Bronchial epithelial cell (primary cell): ENCODE data around the gene ANKRD42. TPM values are rescaled to one million over a fixed set of nuclear protein-coding genes. Genes with fewer than 3 reads are reported as not detected.

Experiments
- DNase-seq: peaks from one replicate; pipeline ENCODE4 v3.0.0-alpha.2; 2010; ENCODE audit warnings: low read depth
- FAIRE-seq: peaks from 2 replicates; lab custom pipeline; 2011; peaks lifted over from hg19 to GRCh38; lab: Jason Lieb, UNC
- H3K27me3 ChIP-seq: 2 replicates; pipeline ENCODE4 v1.5.1; 2011; ENCODE audit warnings: low read length; ENCODE audit not compliant: control insufficient read depth, insufficient read depth
- H3K36me3 ChIP-seq: 2 replicates; pipeline ENCODE4 v1.5.1; 2011; ENCODE audit warnings: low read length; ENCODE audit not compliant: control insufficient read depth, insufficient read depth
- H3K4me3 ChIP-seq: 2 replicates; pipeline ENCODE4 v1.5.1; 2011; ENCODE audit warnings: mild to moderate bottlenecking, low read depth, low read length, control low read depth
- total RNA-seq: library from RNA; depleted of rRNA; stranded (reverse); fragments of >200 nt; gene quantifications from 2 replicates; pipeline ENCODE4 v1.2.1, GENCODE V29; 2014
- TF ChIP-seq, protein P1 (sequence below): IDR thresholded peaks from 2 replicates; pipeline ENCODE4 v1.5.1; 2011; ENCODE audit warnings: mild to moderate bottlenecking, moderate library complexity, low read length, control low read depth, inconsistent platforms; ENCODE audit not compliant: insufficient read depth, severe bottlenecking

ANKRD42 gene
- total RNA-seq, 1 donor from 2014 or later, result 4.7 TPM

DNA sequence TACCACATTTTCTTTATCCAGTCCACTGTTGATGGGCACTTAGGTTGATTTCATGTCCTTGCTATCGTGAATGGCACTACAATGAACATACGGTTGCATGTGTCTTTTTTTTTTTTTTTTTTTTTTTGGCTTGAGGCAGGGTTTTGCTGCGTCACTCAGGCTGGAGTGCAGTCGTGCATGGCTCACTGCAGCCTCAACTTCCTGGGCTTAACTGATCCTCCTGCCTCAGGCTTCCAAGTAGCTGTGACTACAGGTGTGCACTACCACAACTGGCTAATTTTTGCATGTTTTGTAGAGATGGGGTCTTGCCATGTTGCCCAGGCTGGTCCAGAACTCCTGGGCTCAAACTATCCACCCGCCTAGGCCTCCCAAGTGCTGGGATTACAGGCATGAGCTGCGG lies 94.1 kb downstream of the ANKRD42 start:
- FAIRE-seq, result no peak

GRCh38 chr11:83292709-83293456 lies 99.4 kb downstream of the ANKRD42 start:
- FAIRE-seq, result peak; percentile 81

More for the DNA sequence above, 94.1 kb downstream of the ANKRD42 start:
- TF ChIP-seq, protein P1, sequence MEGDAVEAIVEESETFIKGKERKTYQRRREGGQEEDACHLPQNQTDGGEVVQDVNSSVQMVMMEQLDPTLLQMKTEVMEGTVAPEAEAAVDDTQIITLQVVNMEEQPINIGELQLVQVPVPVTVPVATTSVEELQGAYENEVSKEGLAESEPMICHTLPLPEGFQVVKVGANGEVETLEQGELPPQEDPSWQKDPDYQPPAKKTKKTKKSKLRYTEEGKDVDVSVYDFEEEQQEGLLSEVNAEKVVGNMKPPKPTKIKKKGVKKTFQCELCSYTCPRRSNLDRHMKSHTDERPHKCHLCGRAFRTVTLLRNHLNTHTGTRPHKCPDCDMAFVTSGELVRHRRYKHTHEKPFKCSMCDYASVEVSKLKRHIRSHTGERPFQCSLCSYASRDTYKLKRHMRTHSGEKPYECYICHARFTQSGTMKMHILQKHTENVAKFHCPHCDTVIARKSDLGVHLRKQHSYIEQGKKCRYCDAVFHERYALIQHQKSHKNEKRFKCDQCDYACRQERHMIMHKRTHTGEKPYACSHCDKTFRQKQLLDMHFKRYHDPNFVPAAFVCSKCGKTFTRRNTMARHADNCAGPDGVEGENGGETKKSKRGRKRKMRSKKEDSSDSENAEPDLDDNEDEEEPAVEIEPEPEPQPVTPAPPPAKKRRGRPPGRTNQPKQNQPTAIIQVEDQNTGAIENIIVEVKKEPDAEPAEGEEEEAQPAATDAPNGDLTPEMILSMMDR, result no peak
- DNase-seq, result no peak
- Histone ChIP-seq H3K36me3 (no peaks in the 10 kb centered on the region), H3K4me3 (no peak overlapping the region), H3K27me3 (no peaks in the 10 kb centered on the region)

DNA sequence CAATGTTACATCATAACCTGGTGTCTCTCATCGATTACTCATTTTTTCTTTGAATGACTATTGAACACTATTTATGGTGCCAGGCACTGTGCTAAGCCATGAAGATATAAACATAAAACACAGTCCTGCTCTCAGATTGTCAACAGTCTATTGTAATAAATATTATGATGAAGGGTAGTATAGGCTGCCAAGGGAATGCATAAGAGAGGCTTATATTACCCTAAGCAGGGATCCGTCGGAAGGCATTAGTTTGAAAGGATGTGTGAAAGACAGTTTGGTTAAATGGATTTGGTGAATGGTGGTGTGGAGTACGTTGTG lies 99.9 kb downstream of the ANKRD42 start:
- no peak for FAIRE-seq
- TF ChIP-seq, protein P1, result no peak
- no peaks in the 10 kb centered on the region for H3K27me3 ChIP-seq
- H3K4me3 ChIP-seq, result no peak overlapping the region
- no peak for DNase-seq
- no peaks in the 10 kb centered on the region for H3K36me3 ChIP-seq

More at GRCh38 chr11:83292709-83293456, 99.4 kb downstream of the ANKRD42 start:
- TF ChIP-seq, protein P1, result peak; percentile 79
- H3K4me3 ChIP-seq, result no peak overlapping the region
- DNase-seq, result peak; percentile 63
- no peaks in the 10 kb centered on the region for H3K27me3 ChIP-seq
- H3K36me3 ChIP-seq, result no peaks in the 10 kb centered on the region

GRCh38 chr11:83294208-83294607 lies 100.7 kb downstream of the ANKRD42 start:
- DNase-seq (no peak), FAIRE-seq (no peak)
- no peaks in the 10 kb centered on the region for H3K36me3 ChIP-seq
- H3K27me3 ChIP-seq, result no peaks in the 10 kb centered on the region
- no peak overlapping the region for H3K4me3 ChIP-seq
- TF ChIP-seq, protein P1, result no peak

Other genes with a start within 250 kb of the ANKRD42 start
- 3.2 and 3.7 TPM in 2 replicates for gene RAB30, start 121.8 kb upstream of the ANKRD42 start, total RNA-seq
- 26.1 and 41.0 TPM in 2 replicates for gene PCF11, start 36.6 kb upstream of the ANKRD42 start, total RNA-seq
- 35.8 and 48.4 TPM in 2 replicates for gene CCDC90B, start 92.7 kb downstream of the ANKRD42 start, total RNA-seq